Mesendoderm (in vitro differentiated cells): ENCODE data around the gene LUZP1.
A peak's percentile ranks its signal among the peaks of the same experiment; 100 is the strongest.

Experiments used
- DNase-seq: peaks from one replicate; pipeline ENCODE4 v3.0.0; 2013
- H2AK5ac ChIP-seq: 2 replicates; pipeline ENCODE4 v1.6.1; 2013; ENCODE audit warnings: low read length, inconsistent platforms
- H2BK120ac ChIP-seq: 2 replicates; pipeline ENCODE4 v1.6.1; 2013; ENCODE audit warnings: low read depth, mild to moderate bottlenecking, low read length, moderate library complexity, mixed read lengths
- H2BK15ac ChIP-seq: replicated peaks from 2 replicates; pipeline ENCODE4 v1.6.1; 2013; ENCODE audit warnings: low read depth, mild to moderate bottlenecking, moderate library complexity
- H2BK5ac ChIP-seq: 2 replicates; pipeline ENCODE4 v1.6.1; 2013; ENCODE audit warnings: low read length, inconsistent platforms
- H3K18ac ChIP-seq: 2 replicates; pipeline ENCODE4 v1.6.1; 2013; ENCODE audit warnings: mild to moderate bottlenecking, low read length, mixed read lengths
- H3K23ac ChIP-seq: one replicate; pipeline ENCODE4 v1.6.1; 2013; ENCODE audit warnings: low read length
- H3K27ac ChIP-seq: 2 replicates; pipeline ENCODE4 v1.5.1; 2013; ENCODE audit warnings: low read depth, mild to moderate bottlenecking, inconsistent platforms, low read length, moderate library complexity
- H3K27me3 ChIP-seq: 2 replicates; pipeline ENCODE4 v1.6.1; 2013; ENCODE audit warnings: low read length, control low read depth, mild to moderate bottlenecking, inconsistent platforms; ENCODE audit not compliant: insufficient read depth, poor library complexity
- H3K36me3 ChIP-seq: 2 replicates; pipeline ENCODE4 v1.6.1; 2013; ENCODE audit warnings: low read length, inconsistent platforms; ENCODE audit not compliant: control insufficient read depth, insufficient read depth
- H3K4ac ChIP-seq: one replicate; pipeline ENCODE4 v1.6.1; 2013; ENCODE audit warnings: low read depth, mild to moderate bottlenecking, low read length, moderate library complexity
- H3K4me1 ChIP-seq: 2 replicates; pipeline ENCODE4 v1.6.1; 2013; ENCODE audit warnings: low read depth, low read length, inconsistent platforms; ENCODE audit not compliant: control insufficient read depth
- H3K4me2 ChIP-seq: 2 replicates; pipeline ENCODE4 v1.6.1; 2013; ENCODE audit warnings: low read length
- H3K4me3 ChIP-seq: 2 replicates; pipeline ENCODE4 v1.5.1; 2013; ENCODE audit warnings: mild to moderate bottlenecking, low read length
- H3K56ac ChIP-seq: one replicate; pipeline ENCODE4 v1.6.1; 2013; ENCODE audit warnings: low read length
- H3K79me1 ChIP-seq: 2 replicates; pipeline ENCODE4 v1.6.1; 2013; ENCODE audit warnings: low read length, inconsistent platforms
- H3K79me2 ChIP-seq: 2 replicates; pipeline ENCODE4 v1.6.1; 2013; ENCODE audit warnings: mild to moderate bottlenecking, low read length; ENCODE audit not compliant: control insufficient read depth, insufficient read depth
- H3K9ac ChIP-seq: 2 replicates; pipeline ENCODE4 v1.6.1; 2013; ENCODE audit warnings: low read length, inconsistent platforms
- H4K5ac ChIP-seq: one replicate; pipeline ENCODE4 v1.6.1; 2013; ENCODE audit warnings: low read length
- H4K8ac ChIP-seq: one replicate; pipeline ENCODE4 v1.6.1; 2013; ENCODE audit warnings: low read depth, mild to moderate bottlenecking, control low read depth, low read length, moderate library complexity
- WGBS: extraction: QIAGEN DNeasy Blood & Tissue Kit; methylation state at CpG from one replicate; pipeline ENCODE4 v1.1.7; 2013; ENCODE audit warnings: low lambda C conversion rate, missing lambda C conversion rate; ENCODE audit not compliant: insufficient coverage; ENCODE audit errors: extremely low coverage; 5-methylcytosine and 5-hydroxymethylcytosine counted together

Gene LUZP1

GRCh38 chr1:23187637-23188036 is 19.0 kb upstream of the LUZP1 start:
- DNase-seq, result no peak
- Histone ChIP-seq H3K4me2 (no peak overlapping the region), H3K9ac (no peak overlapping the region), H3K56ac (no peak overlapping the region), H2AK5ac (no peak overlapping the region), H3K23ac (no peak overlapping the region), H3K4me3 (no peak overlapping the region), H3K27ac (no peak overlapping the region), H3K4ac (no peak overlapping the region), H3K79me2 (no peaks in the 10 kb centered on the region), H3K36me3 (no peaks in the 10 kb centered on the region), H4K5ac (no peak overlapping the region), H4K8ac (no peak overlapping the region), H3K27me3 (no peaks in the 10 kb centered on the region), H3K4me1 (no peaks in the 10 kb centered on the region), H3K18ac (no peak overlapping the region), H2BK120ac (no peak overlapping the region), H3K79me1 (no peaks in the 10 kb centered on the region), H2BK5ac (no peak overlapping the region), H2BK15ac (no peak overlapping the region)
- no CpG with 5 or more reads among the region's 5 CpGs for WGBS

DNA sequence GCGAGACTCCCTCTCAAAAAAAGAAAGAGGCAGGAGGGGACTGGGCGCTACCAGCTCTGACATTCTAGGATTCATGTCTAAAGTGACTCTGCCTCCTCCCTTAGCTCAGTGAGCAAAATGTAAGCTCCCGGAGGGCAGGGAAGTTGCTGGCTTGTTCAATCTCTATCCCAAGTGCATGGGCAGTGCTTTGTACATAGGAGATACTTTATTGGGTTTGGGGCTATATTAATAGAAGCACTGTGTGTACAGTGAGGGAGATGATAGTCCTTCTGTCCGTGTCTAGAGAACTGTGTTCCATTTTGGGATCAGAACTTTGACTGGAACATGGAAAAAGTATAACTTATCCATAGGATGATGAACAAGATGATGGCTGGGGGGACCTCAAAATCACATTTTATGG is 16.7 kb upstream of the LUZP1 start:
- H2BK5ac ChIP-seq, result no peak overlapping the region
- H3K4me3 ChIP-seq, result no peak overlapping the region
- no peaks in the 10 kb centered on the region for H3K27me3 ChIP-seq
- H3K36me3 ChIP-seq, result no peaks in the 10 kb centered on the region
- no peak overlapping the region for H2AK5ac ChIP-seq
- H2BK15ac ChIP-seq, result no peak overlapping the region
- H3K27ac ChIP-seq, result no peak overlapping the region
- H2BK120ac ChIP-seq, result no peak overlapping the region
- H4K8ac ChIP-seq, result no peak overlapping the region
- no peak overlapping the region for H3K4ac ChIP-seq
- H3K79me1 ChIP-seq, result no peaks in the 10 kb centered on the region
- H3K79me2 ChIP-seq, result no peaks in the 10 kb centered on the region
- no CpG with 5 or more reads among the region's 4 CpGs for WGBS
- H3K4me1 ChIP-seq, result no peaks in the 10 kb centered on the region
- DNase-seq, result no peak
- H3K23ac ChIP-seq, result no peak overlapping the region
- no peak overlapping the region for H3K4me2 ChIP-seq
- H4K5ac ChIP-seq, result no peak overlapping the region
- no peak overlapping the region for H3K18ac ChIP-seq
- H3K9ac ChIP-seq, result no peak overlapping the region
- no peak overlapping the region for H3K56ac ChIP-seq

DNA sequence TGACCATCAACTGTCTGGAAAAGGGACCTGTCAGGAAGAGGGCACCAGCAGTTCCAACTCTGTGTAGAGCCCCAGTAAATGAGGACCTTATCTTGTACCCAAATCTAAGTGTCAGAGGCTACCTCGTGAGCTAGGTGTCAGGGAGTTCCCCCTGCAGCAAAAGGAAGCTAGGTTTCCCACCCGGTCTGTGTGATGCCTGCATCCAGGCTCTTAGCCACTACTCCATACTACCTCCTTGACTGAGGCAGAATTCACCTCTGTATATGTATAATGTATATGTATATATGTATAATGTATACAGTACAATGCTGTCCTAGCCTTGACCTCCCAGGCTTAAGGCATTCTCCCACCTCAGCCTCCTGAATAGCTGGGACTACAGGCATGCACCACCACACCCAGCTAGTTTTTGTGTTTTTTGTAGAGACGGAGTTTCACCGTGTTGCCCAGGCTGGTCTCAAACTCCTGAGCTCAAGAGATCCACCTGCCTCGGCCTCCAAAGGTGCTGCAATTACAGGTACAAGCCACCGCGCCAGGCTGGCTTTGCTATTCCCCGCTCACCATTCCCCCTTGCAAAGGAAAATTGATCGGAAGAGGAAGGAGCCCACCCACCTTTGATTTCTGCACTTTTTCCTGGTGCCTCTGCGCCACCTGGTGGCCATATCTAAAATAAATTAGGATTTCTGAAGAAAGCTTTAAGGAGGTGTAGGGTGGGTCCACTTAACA is 15.7 kb upstream of the LUZP1 start:
- no peak overlapping the region for H2AK5ac ChIP-seq
- H3K9ac ChIP-seq, result no peak overlapping the region
- no peak overlapping the region for H3K4ac ChIP-seq
- H3K4me2 ChIP-seq, result no peak overlapping the region
- DNase-seq, result peak; percentile 80
- H3K79me2 ChIP-seq, result no peaks in the 10 kb centered on the region
- H3K56ac ChIP-seq, result no peak overlapping the region
- no peak overlapping the region for H3K18ac ChIP-seq
- H3K79me1 ChIP-seq, result no peaks in the 10 kb centered on the region
- H2BK15ac ChIP-seq, result no peak overlapping the region
- no peak overlapping the region for H3K4me3 ChIP-seq
- no peaks in the 10 kb centered on the region for H3K27me3 ChIP-seq
- no peak overlapping the region for H4K5ac ChIP-seq
- H3K4me1 ChIP-seq, result no peaks in the 10 kb centered on the region
- H4K8ac ChIP-seq, result no peak overlapping the region
- no peak overlapping the region for H2BK120ac ChIP-seq
- no peak overlapping the region for H2BK5ac ChIP-seq
- H3K36me3 ChIP-seq, result no peaks in the 10 kb centered on the region
- H3K27ac ChIP-seq, result no peak overlapping the region
- WGBS, result no CpG with 5 or more reads among the region's 10 CpGs
- H3K23ac ChIP-seq, result no peak overlapping the region

DNA sequence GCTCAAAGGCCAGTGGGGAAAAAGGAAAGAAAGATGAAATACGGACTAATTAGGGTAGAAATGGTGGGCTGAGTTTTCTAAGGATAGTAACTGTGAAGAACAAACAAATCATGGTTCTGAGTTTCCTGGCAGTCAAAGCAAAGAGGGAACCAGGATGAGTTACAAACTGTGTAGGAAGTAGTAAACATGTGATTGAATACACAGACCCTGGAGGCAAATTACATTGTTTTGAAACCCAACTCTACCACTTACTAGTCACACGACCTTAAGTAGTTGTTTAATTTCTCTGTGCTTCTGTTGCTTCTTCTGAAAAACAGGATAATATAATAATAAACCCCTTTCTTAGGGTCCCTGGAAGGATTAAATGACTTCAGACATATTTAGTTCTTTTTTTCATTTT is 11.2 kb upstream of the LUZP1 start:
- no CpG with 5 or more reads among the region's 2 CpGs for WGBS
- Histone ChIP-seq H3K79me2 (no peaks in the 10 kb centered on the region), H2BK5ac (no peak overlapping the region), H2BK15ac (no peak overlapping the region), H3K4me2 (no peak overlapping the region), H3K27me3 (no peaks in the 10 kb centered on the region), H2BK120ac (no peak overlapping the region), H3K9ac (no peak overlapping the region), H3K27ac (no peak overlapping the region), H4K8ac (no peak overlapping the region), H2AK5ac (no peak overlapping the region), H4K5ac (no peak overlapping the region), H3K18ac (no peak overlapping the region), H3K23ac (no peak overlapping the region), H3K4ac (no peak overlapping the region), H3K36me3 (no peaks in the 10 kb centered on the region), H3K4me1 (no peaks in the 10 kb centered on the region), H3K4me3 (no peak overlapping the region), H3K56ac (no peak overlapping the region), H3K79me1 (no peaks in the 10 kb centered on the region)
- no peak for DNase-seq

- no peak overlapping the region for H2BK15ac ChIP-seq
- no peak overlapping the region for H3K56ac ChIP-seq
- no peak for DNase-seq
- no peak overlapping the region for H3K4me2 ChIP-seq
- H3K4me1 ChIP-seq, result no peaks in the 10 kb centered on the region
- no peak overlapping the region for H3K4ac ChIP-seq
- H3K18ac ChIP-seq, result no peak overlapping the region
- no peak overlapping the region for H4K8ac ChIP-seq
- no peak overlapping the region for H2AK5ac ChIP-seq
- no CpG with 5 or more reads among the region's 6 CpGs for WGBS
- no peaks in the 10 kb centered on the region for H3K79me1 ChIP-seq
- no peak overlapping the region for H3K9ac ChIP-seq
- no peaks in the 10 kb centered on the region for H3K79me2 ChIP-seq
- H3K36me3 ChIP-seq, result no peaks in the 10 kb centered on the region
- no peak overlapping the region for H2BK5ac ChIP-seq
- no peaks in the 10 kb centered on the region for H3K27me3 ChIP-seq
- H3K4me3 ChIP-seq, result no peak overlapping the region
- H2BK120ac ChIP-seq, result no peak overlapping the region
- H3K23ac ChIP-seq, result no peak overlapping the region
- H4K5ac ChIP-seq, result no peak overlapping the region
- H3K27ac ChIP-seq, result no peak overlapping the region
Observed at GRCh38 chr1:23178950-23179349, 10.3 kb upstream of the LUZP1 start.

GRCh38 chr1:23178414-23178813 is 9.8 kb upstream of the LUZP1 start:
- Histone ChIP-seq H4K5ac (no peak overlapping the region), H3K56ac (no peak overlapping the region), H4K8ac (no peak overlapping the region), H3K27me3 (no peaks in the 10 kb centered on the region), H3K18ac (no peak overlapping the region), H3K4ac (no peak overlapping the region), H2BK5ac (no peak overlapping the region), H3K9ac (no peak overlapping the region), H3K27ac (no peak overlapping the region), H2BK120ac (no peak overlapping the region), H3K4me1 (no peaks in the 10 kb centered on the region), H3K23ac (no peak overlapping the region), H2BK15ac (no peak overlapping the region), H3K4me2 (no peak overlapping the region), H2AK5ac (no peak overlapping the region), H3K79me1 (no peaks in the 10 kb centered on the region), H3K79me2 (no peaks in the 10 kb centered on the region), H3K36me3 (no peaks in the 10 kb centered on the region), H3K4me3 (no peak overlapping the region)
- no CpG with 5 or more reads among the region's 6 CpGs for WGBS
- DNase-seq, result peak; percentile 45
